Right renal pelvis (tissue), 4 donors: ENCODE data around the gene OR5K1. TPM values are rescaled to one million over a fixed set of nuclear protein-coding genes. Genes with fewer than 3 reads are reported as not detected.

Source experiments
- DNase-seq, 4 donors: peaks; one replicate each; pipeline ENCODE4 v3.0.0-alpha.2; 2013; ENCODE audit warnings: low read depth in 4 of 4, low spot score in 3 of 4, missing footprints in 1 of 4
- polyA plus RNA-seq, 4 donors: library from polyadenylated mRNA; unstranded; fragments of 120-200 nt; gene quantifications; one replicate each; pipeline ENCODE4 v1.2.1, GENCODE V29; 2013; ENCODE audit not compliant: insufficient read length in 4 of 4

OR5K1 gene
- polyA plus RNA-seq, 4 donors, result 0.19 TPM; not detected in 3

GRCh38 chr3:98513736-98514135, 50.7 kb downstream of the OR5K1 start:
- no peak for DNase-seq

- DNase-seq, result no peak
These were observed 51.9 kb downstream of the OR5K1 start for GRCh38 chr3:98514948-98515347.

DNA sequence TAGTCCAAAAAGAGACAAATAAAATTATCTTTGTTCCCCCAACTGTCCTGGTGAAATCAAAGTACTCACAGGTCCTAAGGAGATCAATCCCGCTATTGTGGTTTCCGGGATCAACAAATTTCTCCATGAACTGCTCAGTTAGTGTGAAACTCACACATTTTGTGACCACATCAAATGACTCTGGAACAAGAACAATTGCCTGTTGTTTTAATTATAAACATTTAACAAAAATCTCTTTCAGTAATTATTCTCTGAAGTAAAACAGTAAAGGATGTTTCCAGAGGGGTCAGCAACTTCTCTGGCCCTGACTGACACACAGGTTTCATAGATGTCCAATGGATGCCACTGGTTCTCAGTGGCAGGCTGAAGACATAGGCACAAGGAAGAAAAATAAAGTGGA, 55.8 kb downstream of the OR5K1 start:
- no peak for DNase-seq

DNA sequence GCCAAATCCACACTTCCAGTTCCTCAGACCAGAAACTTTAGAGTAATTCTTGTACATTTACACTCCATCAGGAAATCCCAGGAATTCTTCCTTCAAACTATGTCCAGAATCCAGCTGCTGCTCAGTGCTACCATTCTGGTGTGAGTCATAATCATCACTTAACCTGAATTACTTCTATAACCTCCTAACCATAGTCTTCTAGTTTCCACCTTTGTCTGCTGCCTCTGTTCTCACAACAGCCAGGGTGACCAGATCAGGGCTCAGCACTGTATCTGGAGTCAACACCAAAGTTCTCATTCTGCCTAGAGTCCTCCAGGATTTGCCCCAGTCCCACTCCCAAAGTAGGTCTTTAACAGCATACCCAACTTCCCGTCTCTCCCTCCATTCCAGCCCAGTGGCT, 56.4 kb downstream of the OR5K1 start:
- DNase-seq, result no peak

DNA sequence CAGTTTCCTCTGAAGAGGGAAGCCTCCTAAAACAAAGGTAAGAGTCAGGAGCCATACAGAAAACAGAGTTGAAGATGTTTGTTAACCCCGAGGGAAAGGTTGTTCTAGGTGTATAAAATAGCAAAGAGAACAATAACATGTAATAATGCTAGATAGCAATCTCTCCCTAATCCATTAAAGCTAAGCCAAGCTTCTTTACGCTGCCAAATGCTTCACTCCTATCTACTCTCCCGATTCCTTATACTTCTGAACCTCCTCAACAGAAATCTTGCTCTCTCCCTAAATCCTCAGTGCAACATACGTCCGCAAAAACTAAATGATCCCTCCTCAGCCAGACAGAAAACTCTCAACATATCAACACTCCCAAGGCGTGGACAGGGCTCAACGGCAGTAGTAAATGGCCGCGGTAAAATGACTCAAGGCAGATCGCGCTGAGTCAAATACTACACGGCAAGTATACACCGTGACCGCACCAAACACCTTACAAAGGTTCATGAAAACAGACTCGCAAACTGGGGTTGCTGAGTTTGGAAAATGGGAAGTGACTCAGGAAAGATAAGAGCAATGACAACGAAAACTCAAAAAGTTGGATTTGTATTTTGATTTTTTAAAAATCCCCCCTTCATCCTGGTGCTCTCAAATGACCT, 59.0 kb downstream of the OR5K1 start:
- peak; percentile 41 to 54 (median 48) for DNase-seq

Other genes starting within 250 kb of the OR5K1 start
- not detected for gene OR5H6, start 199.0 kb upstream of the OR5K1 start, polyA plus RNA-seq
- gene OR5H2, start 180.7 kb upstream of the OR5K1 start, polyA plus RNA-seq, result not detected
- not detected for gene OR5K4, start 109.3 kb upstream of the OR5K1 start, polyA plus RNA-seq
- gene OR5K3, start 72.5 kb upstream of the OR5K1 start, polyA plus RNA-seq, result not detected
- gene OR5K2, start 34.5 kb downstream of the OR5K1 start, polyA plus RNA-seq, result under 1 TPM in 2 of 4 donors, not detected in 2; 0.35 TPM
- 100 to 1,000 TPM; 162 to 189 (median 173) TPM for gene CLDND1, start 59.7 kb downstream of the OR5K1 start, polyA plus RNA-seq
- gene GPR15, start 68.8 kb downstream of the OR5K1 start, polyA plus RNA-seq, result not detected
- gene CPOX, start 130.4 kb downstream of the OR5K1 start, polyA plus RNA-seq, result 10 to 100 TPM; 24.4 to 25.7 (median 24.7) TPM